ENCODE measurements around the gene ALDH8A1. TPM values are rescaled to one million over a fixed set of nuclear protein-coding genes. Genes with fewer than 3 reads are reported as not detected.

The ALDH8A1 gene
- total and polyA plus RNA-seq, 9 donors, result 0.21 to 5.4 (median 0.80) TPM

DNA sequence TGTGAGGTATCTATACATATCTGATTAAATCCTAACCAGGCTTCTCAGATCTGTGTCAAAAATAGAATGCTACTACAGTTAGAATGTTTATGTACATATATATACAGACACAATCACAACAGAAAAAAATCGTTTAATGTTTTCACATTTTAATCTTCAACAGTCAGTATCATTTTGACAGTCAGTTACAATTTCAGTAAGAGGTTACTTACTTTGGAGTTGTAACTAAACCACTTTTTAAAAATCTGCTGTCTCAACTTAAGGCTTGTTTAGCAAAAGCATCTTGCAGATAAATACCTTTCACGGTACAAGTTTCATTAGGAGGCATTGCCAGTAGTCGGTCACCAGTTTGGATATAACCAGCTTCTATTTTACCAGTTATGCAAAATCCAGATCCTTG, 32.3 kb upstream of the ALDH8A1 start:
- H3K27me3 ChIP-seq, result peaks cover under 1% of the 10 kb centered on the region
- 73 to 88% (median 76%) methylated on average over 3 of the region's 3 CpGs for WGBS, 3 donors
- H3K36me3 ChIP-seq, result no peaks in the 10 kb centered on the region
- TF ChIP-seq, protein P1, sequence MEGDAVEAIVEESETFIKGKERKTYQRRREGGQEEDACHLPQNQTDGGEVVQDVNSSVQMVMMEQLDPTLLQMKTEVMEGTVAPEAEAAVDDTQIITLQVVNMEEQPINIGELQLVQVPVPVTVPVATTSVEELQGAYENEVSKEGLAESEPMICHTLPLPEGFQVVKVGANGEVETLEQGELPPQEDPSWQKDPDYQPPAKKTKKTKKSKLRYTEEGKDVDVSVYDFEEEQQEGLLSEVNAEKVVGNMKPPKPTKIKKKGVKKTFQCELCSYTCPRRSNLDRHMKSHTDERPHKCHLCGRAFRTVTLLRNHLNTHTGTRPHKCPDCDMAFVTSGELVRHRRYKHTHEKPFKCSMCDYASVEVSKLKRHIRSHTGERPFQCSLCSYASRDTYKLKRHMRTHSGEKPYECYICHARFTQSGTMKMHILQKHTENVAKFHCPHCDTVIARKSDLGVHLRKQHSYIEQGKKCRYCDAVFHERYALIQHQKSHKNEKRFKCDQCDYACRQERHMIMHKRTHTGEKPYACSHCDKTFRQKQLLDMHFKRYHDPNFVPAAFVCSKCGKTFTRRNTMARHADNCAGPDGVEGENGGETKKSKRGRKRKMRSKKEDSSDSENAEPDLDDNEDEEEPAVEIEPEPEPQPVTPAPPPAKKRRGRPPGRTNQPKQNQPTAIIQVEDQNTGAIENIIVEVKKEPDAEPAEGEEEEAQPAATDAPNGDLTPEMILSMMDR (IDR thresholded peaks at IDR 0.05), result no peak
- TF ChIP-seq POLR2A (IDR thresholded peaks at IDR 0.05) (no peak), EP300 (IDR thresholded peaks at IDR 0.05) (no peak)
- intact Hi-C loops (cut with DNase I), result no loop called here
- no peak for DNase-seq
- H3K27ac ChIP-seq, result no peak overlapping the region
- no peak overlapping the region for H3K4me3 ChIP-seq
- no peaks in the 10 kb centered on the region for H3K9me3 ChIP-seq
- no peaks in the 10 kb centered on the region for H3K4me1 ChIP-seq (ENCODE audit: insufficient read depth)

DNA sequence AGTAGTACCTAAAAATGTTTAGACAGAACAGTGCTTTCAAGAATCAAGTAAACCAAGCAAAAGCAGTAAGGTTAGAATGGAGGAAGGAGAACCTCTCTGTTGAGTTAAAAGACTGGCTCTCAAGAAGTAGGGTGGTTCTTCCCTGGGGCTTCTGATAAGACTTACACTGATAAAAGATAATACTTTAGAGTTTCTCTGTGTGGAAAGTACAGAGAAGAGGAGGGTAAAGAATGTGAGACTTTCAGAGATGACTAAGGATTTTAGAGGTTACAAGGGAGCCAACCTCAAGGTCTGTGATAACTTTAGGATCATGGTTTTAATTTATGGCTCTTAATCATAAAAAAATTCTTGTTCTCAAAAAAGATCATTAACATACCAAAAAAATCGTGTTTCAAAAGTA, 30.9 kb upstream of the ALDH8A1 start:
- WGBS, 3 donors, result 25 to 41% (median 38%) methylated on average over 1 of the region's 1 CpG
- H3K4me1 ChIP-seq (ENCODE audit: insufficient read depth), result no peaks in the 10 kb centered on the region
- no peak overlapping the region for H3K4me3 ChIP-seq
- no peaks in the 10 kb centered on the region for H3K27me3 ChIP-seq
- no peak for DNase-seq
- H3K27ac ChIP-seq, result no peak overlapping the region
- no peaks in the 10 kb centered on the region for H3K36me3 ChIP-seq
- no peaks in the 10 kb centered on the region for H3K9me3 ChIP-seq
- TF ChIP-seq, protein P1 (IDR thresholded peaks at IDR 0.05), result no peak
- TF ChIP-seq POLR2A (IDR thresholded peaks at IDR 0.05) (no peak), EP300 (IDR thresholded peaks at IDR 0.05) (no peak)
- intact Hi-C loops (cut with DNase I), result no loop called here

DNA sequence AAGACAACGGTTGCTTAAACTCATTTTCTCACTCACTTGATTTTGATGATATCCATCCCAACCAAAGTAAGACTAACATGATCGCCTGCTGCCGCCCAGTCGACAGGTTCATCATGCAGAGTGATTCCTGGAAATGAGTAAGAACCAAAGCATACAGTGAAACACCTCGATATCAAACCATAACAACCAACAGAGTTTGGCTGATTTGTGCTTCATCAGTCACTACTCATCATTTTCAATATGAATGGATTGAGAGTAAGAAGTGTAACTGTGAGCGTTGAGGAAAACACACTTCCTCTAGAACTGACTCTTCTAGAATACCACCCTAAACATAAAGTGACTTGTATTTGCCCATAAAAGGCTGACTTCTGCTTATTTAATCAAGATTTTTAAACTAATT, 29.2 kb upstream of the ALDH8A1 start:
- intact Hi-C loops (cut with DNase I), result no loop called here
- WGBS, 3 donors, result 95 to 99% (median 97%) methylated on average over 6 of the region's 6 CpGs
- no peak overlapping the region for H3K27ac ChIP-seq
- H3K36me3 ChIP-seq, result no peaks in the 10 kb centered on the region
- H3K4me1 ChIP-seq (ENCODE audit: insufficient read depth), result no peaks in the 10 kb centered on the region
- no peak for DNase-seq
- H3K27me3 ChIP-seq, result no peaks in the 10 kb centered on the region
- no peak overlapping the region for H3K4me3 ChIP-seq
- no peaks in the 10 kb centered on the region for H3K9me3 ChIP-seq
- TF ChIP-seq EP300 (IDR thresholded peaks at IDR 0.05) (no peak), POLR2A (IDR thresholded peaks at IDR 0.05) (no peak)
- TF ChIP-seq, protein P1 (IDR thresholded peaks at IDR 0.05), result no peak

DNA sequence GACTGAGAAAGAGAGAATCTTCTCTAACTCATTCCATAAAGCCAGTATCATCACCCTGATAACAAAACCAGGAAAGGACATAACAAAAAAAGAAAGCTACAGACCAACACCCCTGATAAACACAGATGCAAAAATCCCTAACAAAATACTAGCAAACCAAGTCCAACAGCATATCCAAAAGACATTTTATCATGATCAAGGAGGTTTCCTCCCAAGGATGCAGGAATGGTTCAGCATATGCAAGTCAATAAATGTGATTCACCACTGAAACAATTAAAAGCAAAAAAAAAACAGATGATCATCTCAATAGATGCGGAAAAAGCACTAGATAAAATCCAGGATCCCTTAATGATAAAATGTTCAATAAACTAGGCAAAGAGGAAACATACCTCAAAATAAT, 24.5 kb upstream of the ALDH8A1 start:
- Histone ChIP-seq H3K9me3 (no peaks in the 10 kb centered on the region), H3K4me3 (no peak overlapping the region), H3K27me3 (no peaks in the 10 kb centered on the region), H3K36me3 (no peaks in the 10 kb centered on the region), H3K27ac (no peak overlapping the region), H3K4me1 (ENCODE audit: insufficient read depth) (no peaks in the 10 kb centered on the region)
- intact Hi-C loops (cut with DNase I), result no loop called here
- WGBS, 3 donors, result 97 to 100% (median 97%) methylated on average over 1 of the region's 1 CpG
- TF ChIP-seq EP300 (IDR thresholded peaks at IDR 0.05), result no peak
- TF ChIP-seq, protein P1 (IDR thresholded peaks at IDR 0.05), result no peak
- TF ChIP-seq POLR2A (IDR thresholded peaks at IDR 0.05), result no peak
- DNase-seq, result no peak

DNA sequence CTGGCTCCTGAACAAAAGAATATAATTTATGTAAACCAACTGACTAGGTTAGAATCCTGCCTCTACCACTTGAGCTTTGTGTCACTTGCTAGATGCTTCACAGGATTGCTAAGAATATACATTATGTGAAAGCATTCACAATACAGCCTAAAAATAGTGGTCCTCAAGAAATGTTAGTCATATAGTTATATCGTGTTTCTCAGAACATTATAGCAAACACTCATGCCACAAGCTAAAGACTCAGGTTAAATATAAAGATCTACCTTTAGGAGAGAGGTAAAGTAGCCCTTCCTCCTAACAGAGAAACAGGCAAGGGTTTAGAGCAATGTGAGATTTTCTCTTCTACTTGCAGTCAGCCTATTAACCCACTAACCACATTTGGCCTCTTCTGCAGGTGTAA, 17.8 kb upstream of the ALDH8A1 start:
- Histone ChIP-seq H3K27me3 (no peaks in the 10 kb centered on the region), H3K36me3 (no peaks in the 10 kb centered on the region), H3K27ac (no peak overlapping the region), H3K4me1 (ENCODE audit: insufficient read depth) (no peaks in the 10 kb centered on the region), H3K9me3 (no peaks in the 10 kb centered on the region), H3K4me3 (no peak overlapping the region)
- intact Hi-C loops (cut with DNase I), result no loop called here
- TF ChIP-seq, protein P1 (IDR thresholded peaks at IDR 0.05), result no peak
- TF ChIP-seq POLR2A (IDR thresholded peaks at IDR 0.05) (no peak), EP300 (IDR thresholded peaks at IDR 0.05) (no peak)
- WGBS, 3 donors, result 79 to 93% (median 91%) methylated on average over 1 of the region's 1 CpG
- DNase-seq, result no peak
